ENCODE data around the gene ARSG. TPM values are rescaled to one million over a fixed set of nuclear protein-coding genes. Genes with fewer than 3 reads are reported as not detected.
A peak's percentile ranks its signal among the peaks of the same experiment; 100 is the strongest.

Gene ARSG
- total and polyA plus RNA-seq, 10 of the 15 experiments (the other 5 are each of a cell fraction or from before 2014, with no cell fraction given) = 2.9 to 13.5 (median 7.6) TPM

- no peak for TF ChIP-seq ZNF592 (IDR thresholded peaks at IDR 0.05)
- TF ChIP-seq NRF1 (conservative IDR thresholded peaks at IDR 0.05; ENCODE audit: low read depth, low read length) = peak; percentile 91
- TF ChIP-seq IKZF1 (conservative IDR thresholded peaks at IDR 0.05) = peak; percentile 89
- no peak for TF ChIP-seq SMC3 (IDR thresholded peaks at IDR 0.05; ENCODE audit: borderline replicate concordance, low read length)
- TF ChIP-seq TAF1 (IDR thresholded peaks at IDR 0.05; ENCODE audit: borderline replicate concordance, low read depth, low read length) = peak; percentile 51; the same call in 1 of the 2 replicates
- peak; percentile 57 for TF ChIP-seq RUNX3 (IDR thresholded peaks at IDR 0.05; ENCODE audit: low read length)
- peak; percentile 63 for TF ChIP-seq ZBED1 (IDR thresholded peaks at IDR 0.05; ENCODE audit: borderline replicate concordance)
- TF ChIP-seq, protein P1, sequence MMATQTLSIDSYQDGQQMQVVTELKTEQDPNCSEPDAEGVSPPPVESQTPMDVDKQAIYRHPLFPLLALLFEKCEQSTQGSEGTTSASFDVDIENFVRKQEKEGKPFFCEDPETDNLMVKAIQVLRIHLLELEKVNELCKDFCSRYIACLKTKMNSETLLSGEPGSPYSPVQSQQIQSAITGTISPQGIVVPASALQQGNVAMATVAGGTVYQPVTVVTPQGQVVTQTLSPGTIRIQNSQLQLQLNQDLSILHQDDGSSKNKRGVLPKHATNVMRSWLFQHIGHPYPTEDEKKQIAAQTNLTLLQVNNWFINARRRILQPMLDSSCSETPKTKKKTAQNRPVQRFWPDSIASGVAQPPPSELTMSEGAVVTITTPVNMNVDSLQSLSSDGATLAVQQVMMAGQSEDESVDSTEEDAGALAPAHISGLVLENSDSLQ (IDR thresholded peaks at IDR 0.05) = peak; percentile 52
- peak; percentile 94 for TF ChIP-seq EGR1 (IDR thresholded peaks at IDR 0.05; ENCODE audit: borderline replicate concordance in 1 of 2, low read depth in 2 of 2, low read length in 2 of 2)
- no peak for TF ChIP-seq RFX5 (IDR thresholded peaks at IDR 0.05; ENCODE audit: low read depth, low read length)
- TF ChIP-seq MTA3 (IDR thresholded peaks at IDR 0.05; ENCODE audit: borderline replicate concordance, low read length) = no peak
- TF ChIP-seq, protein P2, sequence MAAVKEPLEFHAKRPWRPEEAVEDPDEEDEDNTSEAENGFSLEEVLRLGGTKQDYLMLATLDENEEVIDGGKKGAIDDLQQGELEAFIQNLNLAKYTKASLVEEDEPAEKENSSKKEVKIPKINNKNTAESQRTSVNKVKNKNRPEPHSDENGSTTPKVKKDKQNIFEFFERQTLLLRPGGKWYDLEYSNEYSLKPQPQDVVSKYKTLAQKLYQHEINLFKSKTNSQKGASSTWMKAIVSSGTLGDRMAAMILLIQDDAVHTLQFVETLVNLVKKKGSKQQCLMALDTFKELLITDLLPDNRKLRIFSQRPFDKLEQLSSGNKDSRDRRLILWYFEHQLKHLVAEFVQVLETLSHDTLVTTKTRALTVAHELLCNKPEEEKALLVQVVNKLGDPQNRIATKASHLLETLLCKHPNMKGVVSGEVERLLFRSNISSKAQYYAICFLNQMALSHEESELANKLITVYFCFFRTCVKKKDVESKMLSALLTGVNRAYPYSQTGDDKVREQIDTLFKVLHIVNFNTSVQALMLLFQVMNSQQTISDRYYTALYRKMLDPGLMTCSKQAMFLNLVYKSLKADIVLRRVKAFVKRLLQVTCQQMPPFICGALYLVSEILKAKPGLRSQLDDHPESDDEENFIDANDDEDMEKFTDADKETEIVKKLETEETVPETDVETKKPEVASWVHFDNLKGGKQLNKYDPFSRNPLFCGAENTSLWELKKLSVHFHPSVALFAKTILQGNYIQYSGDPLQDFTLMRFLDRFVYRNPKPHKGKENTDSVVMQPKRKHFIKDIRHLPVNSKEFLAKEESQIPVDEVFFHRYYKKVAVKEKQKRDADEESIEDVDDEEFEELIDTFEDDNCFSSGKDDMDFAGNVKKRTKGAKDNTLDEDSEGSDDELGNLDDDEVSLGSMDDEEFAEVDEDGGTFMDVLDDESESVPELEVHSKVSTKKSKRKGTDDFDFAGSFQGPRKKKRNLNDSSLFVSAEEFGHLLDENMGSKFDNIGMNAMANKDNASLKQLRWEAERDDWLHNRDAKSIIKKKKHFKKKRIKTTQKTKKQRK (IDR thresholded peaks at IDR 0.05; ENCODE audit: low read depth, low read length) = no peak
- TF ChIP-seq RAD21 (IDR thresholded peaks at IDR 0.05; ENCODE audit: insufficient read depth, low read depth, low read length) = no peak
- TF ChIP-seq, protein P3, sequence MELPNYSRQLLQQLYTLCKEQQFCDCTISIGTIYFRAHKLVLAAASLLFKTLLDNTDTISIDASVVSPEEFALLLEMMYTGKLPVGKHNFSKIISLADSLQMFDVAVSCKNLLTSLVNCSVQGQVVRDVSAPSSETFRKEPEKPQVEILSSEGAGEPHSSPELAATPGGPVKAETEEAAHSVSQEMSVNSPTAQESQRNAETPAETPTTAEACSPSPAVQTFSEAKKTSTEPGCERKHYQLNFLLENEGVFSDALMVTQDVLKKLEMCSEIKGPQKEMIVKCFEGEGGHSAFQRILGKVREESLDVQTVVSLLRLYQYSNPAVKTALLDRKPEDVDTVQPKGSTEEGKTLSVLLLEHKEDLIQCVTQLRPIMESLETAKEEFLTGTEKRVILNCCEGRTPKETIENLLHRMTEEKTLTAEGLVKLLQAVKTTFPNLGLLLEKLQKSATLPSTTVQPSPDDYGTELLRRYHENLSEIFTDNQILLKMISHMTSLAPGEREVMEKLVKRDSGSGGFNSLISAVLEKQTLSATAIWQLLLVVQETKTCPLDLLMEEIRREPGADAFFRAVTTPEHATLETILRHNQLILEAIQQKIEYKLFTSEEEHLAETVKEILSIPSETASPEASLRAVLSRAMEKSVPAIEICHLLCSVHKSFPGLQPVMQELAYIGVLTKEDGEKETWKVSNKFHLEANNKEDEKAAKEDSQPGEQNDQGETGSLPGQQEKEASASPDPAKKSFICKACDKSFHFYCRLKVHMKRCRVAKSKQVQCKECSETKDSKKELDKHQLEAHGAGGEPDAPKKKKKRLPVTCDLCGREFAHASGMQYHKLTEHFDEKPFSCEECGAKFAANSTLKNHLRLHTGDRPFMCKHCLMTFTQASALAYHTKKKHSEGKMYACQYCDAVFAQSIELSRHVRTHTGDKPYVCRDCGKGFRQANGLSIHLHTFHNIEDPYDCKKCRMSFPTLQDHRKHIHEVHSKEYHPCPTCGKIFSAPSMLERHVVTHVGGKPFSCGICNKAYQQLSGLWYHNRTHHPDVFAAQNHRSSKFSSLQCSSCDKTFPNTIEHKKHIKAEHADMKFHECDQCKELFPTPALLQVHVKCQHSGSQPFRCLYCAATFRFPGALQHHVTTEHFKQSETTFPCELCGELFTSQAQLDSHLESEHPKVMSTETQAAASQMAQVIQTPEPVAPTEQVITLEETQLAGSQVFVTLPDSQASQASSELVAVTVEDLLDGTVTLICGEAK (IDR thresholded peaks at IDR 0.05; ENCODE audit: borderline replicate concordance) = no peak
- TF ChIP-seq MEF2B (IDR thresholded peaks at IDR 0.05; ENCODE audit: partially characterized antibody, poor library complexity, severe bottlenecking) = peak; percentile 6
These were observed 43.7 kb upstream of the ARSG start, which contains the start of gene AMZ2 (continued) for GRCh38 chr17:68247445-68248198.
